Measurements from ENCODE around the gene UBTD1.

GRCh38 chr10:97522071-97522470, 23.3 kb downstream of the UBTD1 start:
- TF ChIP-seq CTCF (IDR thresholded peaks at IDR 0.05) = no peak
- TF ChIP-seq POLR2A (IDR thresholded peaks at IDR 0.05) = no peak
